Stimulated activated CD4-positive, alpha-beta T cell treated with anti-CD3 and anti-CD28 coated beads, Interleukin-4, amount 100 ng/mL, for 4 hours (primary cell): ENCODE measurements around the gene SLC24A1.

Experiments used
- DNase-seq, 2 experiments: peaks; one replicate each; pipeline ENCODE4 v3.0.0-alpha.2; 2020

Gene SLC24A1

DNA sequence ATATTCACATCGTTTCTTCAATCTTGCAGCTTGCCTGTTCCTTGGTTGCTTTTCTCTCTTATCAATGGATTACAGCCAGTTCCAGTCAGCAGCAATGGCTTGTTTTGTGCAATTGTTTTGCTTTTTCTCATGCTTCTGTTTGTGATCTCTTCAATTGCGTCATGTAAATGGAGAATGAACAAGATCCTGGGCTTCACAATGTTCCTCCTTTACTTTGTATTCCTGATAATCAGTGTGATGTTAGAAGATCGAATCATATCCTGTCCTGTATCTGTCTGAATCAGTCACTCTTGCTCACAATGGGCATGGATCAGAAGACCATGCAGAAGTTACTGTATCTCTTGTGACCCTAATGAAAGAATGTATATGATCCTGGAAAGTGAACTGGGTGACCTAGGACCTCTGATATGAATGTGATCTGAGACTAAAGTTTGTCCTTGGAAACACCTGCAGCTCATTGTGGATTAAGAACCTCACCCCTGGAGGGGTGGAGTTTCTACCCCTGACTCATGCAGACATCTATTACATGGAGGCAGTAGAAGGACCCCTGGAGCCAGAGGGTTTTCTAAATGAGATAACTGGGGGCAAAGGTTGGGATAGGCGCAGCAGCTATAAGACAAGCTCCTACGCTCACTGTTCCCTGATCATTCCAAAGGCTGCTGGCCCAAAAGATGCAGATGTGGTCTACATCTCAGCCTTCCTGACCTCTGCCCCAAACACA, 32.2 kb downstream of the SLC24A1 start:
- no peak for DNase-seq

DNA sequence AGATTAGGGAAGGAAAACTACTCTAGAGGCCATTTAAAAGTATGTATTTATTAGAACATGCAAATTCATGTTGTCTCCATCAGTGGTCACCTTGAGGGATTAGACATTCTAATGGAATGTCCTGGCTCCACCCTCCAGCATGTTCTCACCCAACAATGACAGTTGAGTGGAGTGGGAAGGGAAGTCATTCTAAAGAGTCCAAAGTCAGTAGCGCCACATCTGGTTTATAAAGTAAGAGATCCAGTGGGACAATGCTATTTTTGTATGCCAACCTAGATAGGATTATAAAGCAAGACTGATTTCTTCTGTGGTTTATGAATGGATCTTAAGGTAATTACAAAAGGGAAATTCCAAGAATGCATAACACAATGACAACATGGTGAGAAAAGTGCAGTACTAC, 33.3 kb downstream of the SLC24A1 start:
- DNase-seq, result no peak

DNA sequence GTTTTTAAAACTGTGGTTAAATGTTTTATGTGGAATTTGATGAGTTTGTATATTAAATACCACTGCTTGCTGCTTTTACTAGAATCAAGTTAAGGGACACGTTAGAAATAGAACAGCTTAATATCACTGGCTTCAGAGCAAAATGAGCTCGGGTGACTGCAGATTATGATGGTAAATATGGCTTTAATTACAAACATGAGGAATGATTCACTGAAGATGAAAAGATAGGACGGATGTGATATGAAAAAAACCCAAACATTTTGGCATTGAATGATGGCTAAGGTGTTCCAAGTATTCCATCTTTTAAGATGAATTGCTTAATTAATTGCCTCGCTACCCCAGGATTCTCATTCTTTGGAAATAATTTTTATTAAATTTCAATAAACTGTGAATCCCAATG, 33.7 kb downstream of the SLC24A1 start:
- no peak for DNase-seq

DNA sequence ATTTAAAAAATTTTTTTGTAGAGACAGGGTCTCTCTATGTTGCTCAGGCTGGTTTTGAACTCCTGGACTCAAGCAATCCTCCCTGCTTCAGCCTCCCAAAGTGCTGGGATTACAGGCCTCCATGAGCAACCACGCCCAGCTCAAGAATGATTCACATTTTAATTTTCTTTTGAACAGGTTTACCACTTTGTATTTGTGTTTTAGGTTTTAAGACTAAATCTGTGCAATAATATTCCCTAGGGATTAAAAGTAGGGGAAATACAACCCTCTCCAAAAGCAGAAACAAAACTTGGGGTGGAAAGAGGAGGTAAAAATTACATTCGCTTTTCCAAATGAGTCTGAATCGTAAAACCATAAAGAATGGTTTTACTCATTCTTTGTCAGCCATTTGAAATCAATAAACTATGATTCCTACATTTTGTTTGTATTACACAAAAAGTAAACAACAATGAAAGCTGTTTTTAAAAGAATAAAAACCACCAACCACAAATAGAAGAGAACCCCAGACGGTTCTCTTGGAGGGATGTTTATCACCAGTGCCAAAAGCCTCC, 37.8 kb downstream of the SLC24A1 start:
- no peak for DNase-seq

DNA sequence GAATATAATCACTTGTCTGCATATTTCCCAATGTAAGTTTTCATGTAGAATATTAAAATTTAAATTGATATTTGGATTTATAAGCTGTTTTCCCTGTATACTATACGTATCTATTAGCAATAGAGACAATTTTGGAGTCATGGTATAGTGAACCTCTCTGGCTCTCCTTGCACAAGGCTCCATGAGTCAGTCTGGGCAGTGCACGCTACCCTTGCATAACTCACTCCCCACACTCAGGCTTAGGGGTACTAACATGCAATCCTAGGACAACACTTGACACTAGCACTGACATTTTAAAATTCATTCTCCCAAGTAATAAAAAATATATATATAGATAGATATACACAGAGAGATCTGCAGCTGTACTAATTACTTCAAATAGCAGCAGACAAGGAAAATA, 39.2 kb downstream of the SLC24A1 start:
- no peak for DNase-seq

DNA sequence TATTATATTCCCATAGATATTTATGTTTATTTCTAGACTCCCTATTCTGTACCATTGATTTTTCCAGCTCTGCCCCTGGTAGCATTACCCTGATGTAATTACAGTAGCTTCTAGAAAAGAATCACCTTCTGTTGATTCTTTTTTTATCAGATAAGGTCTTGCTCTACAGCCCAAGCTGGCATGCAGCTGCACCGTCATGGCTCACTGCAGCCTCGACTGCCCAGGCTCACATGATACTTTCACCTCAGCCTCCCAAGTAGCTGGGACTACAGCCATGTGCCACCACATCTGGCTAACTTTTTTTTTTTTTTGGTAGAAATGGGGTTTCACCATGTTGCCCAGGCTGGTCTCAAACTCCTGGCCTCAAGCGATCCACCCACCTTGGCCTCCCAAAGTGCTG, 41.8 kb downstream of the SLC24A1 start:
- no peak for DNase-seq

DNA sequence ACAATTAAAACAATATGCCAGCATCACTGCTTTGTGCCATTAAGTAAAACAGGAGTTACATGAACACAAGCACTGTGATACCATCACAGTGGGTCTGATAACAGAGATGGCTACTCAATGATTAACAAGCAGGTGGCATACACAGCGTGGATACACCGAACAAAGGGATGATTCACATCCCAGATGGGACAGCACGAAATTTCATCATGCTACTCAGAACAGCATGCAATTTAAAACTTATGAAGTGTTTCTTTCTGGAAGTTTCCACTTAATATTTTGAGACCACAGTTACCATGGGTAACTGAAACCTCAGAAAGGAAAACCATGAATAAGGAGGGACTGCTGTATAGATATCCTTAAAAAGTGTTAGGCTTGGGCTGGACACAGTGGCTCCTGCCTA, 44.5 kb downstream of the SLC24A1 start:
- no peak for DNase-seq

DNA sequence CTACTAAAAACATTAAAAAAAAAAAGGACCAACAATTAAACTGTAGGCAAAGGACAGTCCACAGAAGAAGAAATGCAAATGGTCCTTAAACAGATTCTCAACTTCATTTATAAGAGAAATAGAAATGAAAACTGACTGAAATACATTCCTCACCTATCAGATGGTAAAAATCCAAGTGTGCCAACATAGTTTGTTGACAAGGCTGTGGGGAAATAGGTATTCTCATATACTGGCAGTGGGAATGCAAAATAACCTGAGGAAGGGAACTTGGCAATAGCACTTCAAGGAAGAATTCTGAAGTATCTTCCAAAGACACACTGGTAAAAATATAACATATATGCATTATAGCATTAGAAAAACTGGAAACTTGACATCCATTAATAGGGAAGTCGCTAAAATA, 53.8 kb downstream of the SLC24A1 start:
- DNase-seq, result no peak

DNA sequence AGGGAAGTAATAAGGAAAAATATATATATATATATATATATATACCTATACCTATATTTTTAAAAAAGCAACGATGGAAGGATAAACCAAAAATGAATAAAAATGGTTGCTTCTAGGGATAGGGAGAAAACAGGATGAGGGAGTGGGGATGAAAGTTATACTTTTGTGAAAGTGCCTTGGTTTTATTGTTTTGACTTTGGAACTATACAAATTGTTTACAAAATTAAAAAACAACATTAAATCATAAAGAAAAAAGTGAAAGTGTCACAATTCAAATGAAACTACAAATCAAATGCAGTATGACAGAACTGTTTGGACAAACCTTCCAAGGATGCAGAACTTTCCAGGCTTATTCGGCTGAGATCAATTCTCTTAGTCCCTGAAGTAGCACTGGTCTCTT, 54.4 kb downstream of the SLC24A1 start:
- no peak for DNase-seq

DNA sequence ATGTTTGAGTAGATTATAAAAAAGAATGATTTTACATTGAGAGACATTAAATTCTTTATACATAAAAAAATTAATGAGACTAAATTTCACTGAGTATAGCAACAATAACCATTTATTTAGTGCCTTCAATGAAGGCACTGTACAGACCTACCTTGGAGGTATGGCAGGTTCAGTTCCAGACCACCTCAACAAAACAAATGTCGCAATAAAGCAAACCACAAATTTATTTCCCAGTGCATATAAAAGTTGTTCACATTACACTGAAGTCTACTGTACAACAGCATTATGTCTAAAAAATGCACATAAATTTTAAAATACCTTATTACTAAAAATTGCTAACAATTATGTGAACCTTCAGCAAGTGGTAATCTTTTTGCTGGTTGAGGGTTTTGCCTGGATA, 58.8 kb downstream of the SLC24A1 start:
- DNase-seq, result no peak

DNA sequence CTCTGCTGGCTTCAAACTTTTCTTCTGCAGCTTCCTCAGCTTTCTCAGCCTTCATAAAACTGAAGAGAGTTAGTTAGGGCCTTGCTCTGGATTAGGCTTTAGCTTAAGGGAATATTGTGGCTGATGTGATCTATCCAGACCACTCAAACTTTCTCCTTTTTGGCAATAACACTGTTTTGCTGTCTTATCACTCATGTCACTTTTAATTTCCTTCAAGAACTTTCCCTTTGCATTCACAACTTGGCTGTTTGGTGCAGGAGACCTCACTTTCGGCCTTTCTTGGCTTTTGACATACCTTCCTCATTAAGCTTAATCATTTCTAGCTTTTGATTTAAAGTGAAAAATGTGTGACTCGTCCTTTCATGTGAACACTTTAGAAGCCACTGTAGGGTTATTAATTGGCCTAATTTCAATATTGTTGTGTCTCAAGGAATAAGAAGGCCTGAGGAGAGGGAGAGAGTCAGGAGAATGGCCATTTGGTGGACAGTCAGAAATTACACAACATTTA, 60.7 kb downstream of the SLC24A1 start:
- no peak for DNase-seq

DNA sequence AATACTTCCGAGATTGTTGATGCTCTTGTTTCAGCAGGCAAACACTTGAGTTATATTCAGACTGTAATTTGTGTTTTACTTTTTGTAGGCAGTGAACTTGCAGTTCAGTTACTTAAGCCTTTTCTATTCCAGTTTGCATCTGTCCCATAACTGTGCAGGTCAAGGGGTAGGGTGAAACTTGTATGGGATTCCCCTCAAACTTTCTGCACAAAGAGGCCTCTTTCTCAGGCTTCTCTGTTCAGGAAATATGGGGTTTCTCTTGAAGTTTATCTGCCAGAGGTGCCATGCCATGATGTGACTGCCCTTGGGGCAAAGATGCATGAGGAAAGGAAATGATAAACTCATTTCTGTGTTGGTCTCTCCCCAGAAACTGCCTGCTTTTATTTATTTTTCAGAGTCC, 66.7 kb downstream of the SLC24A1 start:
- no peak for DNase-seq

DNA sequence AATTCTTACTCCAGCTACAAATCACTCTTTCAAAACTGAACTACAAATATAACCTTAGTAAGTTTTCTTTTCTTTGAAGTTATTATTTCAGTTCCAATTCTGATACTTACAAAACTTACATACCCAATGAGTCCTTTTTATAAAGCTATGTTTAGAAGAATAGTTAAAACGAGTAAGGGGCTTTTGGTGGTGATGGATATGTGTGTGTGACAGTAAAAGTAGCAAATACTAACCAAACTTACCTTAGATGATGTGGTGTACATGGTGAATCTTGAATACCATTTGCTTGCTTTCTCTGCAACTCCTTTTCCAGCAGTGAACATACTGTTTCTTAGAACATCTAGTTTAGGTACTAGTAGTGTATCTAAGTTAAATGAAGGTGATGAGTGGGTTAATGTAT, 68.4 kb downstream of the SLC24A1 start:
- DNase-seq, result no peak

DNA sequence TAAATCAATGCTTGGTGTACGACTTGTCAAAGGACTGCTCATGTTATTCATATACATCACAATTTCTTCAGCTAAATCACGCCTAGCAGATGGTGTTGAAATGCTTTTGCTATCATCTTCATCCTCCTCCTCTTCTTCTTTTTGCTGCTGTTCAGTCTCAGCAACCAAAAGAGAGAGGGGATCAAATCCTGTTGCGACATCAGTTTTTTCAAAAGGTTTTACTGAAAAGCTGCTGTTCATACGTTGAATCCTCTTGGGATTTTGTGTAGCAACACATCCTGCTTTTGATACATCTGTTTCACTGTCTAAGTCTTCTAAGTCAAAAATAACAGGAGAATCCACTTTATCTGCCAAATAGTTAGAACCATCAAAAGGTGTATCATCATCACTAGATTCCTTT, 69.0 kb downstream of the SLC24A1 start:
- no peak for DNase-seq

DNA sequence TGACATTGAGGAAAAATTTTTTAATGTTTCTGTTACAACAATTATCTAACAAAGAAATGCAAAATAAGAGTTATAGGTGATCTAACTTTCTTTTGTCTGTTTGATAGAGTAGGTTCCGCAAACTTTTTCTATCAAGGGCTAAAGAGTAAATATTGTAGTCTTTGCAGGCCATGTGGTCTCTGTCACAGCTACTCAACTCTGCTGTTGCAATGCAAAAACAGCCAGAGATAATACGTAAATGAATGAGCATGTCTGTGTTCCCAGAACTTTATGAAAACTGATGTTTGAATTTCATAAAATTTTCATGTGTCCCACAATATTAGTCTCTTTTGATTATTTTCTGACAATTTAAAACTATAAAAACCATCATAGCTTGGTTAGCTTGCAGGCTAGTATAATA, 73.3 kb downstream of the SLC24A1 start:
- DNase-seq, result no peak
